HEK293 (cell line): ENCODE data around the gene MFSD2A.

ENCODE experiments used
- CTCF ChIA-PET: fragments of 350-600 bp; formaldehyde crosslinking; extraction: SDS; loops from one replicate; lab custom pipeline; 2021; ENCODE audit warnings: antibody characterized with exemption; lab: Yijun Ruan, JAX
- POLR2A ChIA-PET: fragments of 300-600 bp; formaldehyde crosslinking; extraction: SDS; loops from one replicate; lab custom pipeline; 2020; ENCODE audit warnings: antibody characterized with exemption, inconsistent platforms; lab: Yijun Ruan, JAX
- H3K27ac ChIP-seq: fragments of 200-500 bp; sonication (Bioruptor generic); 2 replicates; pipeline ENCODE4 v1.5.1; 2014; ENCODE audit warnings: low read depth, low read length, control low read depth, inconsistent platforms; ENCODE audit errors: extremely low read depth
- H3K36me3 ChIP-seq, 2 experiments: fragments of 200-500 bp in 1 of 2; sonication (Bioruptor generic) in 1 of 2; 1 replicate in 1 of 2; 2 replicates in 1 of 2; pipeline ENCODE4 v1.5.1; 2014 to 2017; ENCODE audit warnings: inconsistent platforms in 2 of 2, low read length in 2 of 2; ENCODE audit not compliant: control insufficient read depth in 2 of 2, insufficient read depth in 1 of 2
- H3K4me1 ChIP-seq: fragments of 200-500 bp; sonication (Bioruptor generic); 2 replicates; pipeline ENCODE4 v1.5.1; 2014; ENCODE audit warnings: mild to moderate bottlenecking, low read length, inconsistent platforms; ENCODE audit not compliant: control insufficient read depth, insufficient read depth
- H3K4me3 ChIP-seq: 2 replicates; pipeline ENCODE4 v1.5.1; 2011; ENCODE audit warnings: low read depth, mild to moderate bottlenecking, control low read depth, low read length, moderate library complexity
- H3K9me3 ChIP-seq: fragments of 200-500 bp; sonication (Bioruptor generic); 2 replicates; pipeline ENCODE4 v1.5.1; 2014; ENCODE audit warnings: low read depth, low read length, inconsistent platforms; ENCODE audit not compliant: control insufficient read depth, insufficient read depth
- ATF2 ChIP-seq: fragments of 450-650 bp; formaldehyde crosslinking; IDR thresholded peaks from 2 replicates; pipeline ENCODE4 v1.5.1; 2016; ENCODE audit warnings: missing biosample characterization, missing genetic modification characterization, low read depth
- BCL11A ChIP-seq: fragments of 450-650 bp; formaldehyde crosslinking; IDR thresholded peaks from 2 replicates; pipeline ENCODE4 v1.5.1; 2016; ENCODE audit warnings: low read depth, missing biosample characterization, missing genetic modification characterization
- GLIS2 ChIP-seq: fragments of 450-650 bp; formaldehyde crosslinking; IDR thresholded peaks from 2 replicates; pipeline ENCODE4 v1.5.1; 2016; ENCODE audit warnings: missing biosample characterization, missing genetic modification characterization
- HOXD13 ChIP-seq: sonication (generic); formaldehyde crosslinking; IDR thresholded peaks from 2 replicates; pipeline ENCODE4 v1.8.0; 2022; ENCODE audit warnings: missing genetic modification reagents, borderline replicate concordance
- KLF7 ChIP-seq: fragments of 450-650 bp; formaldehyde crosslinking; IDR thresholded peaks from 2 replicates; pipeline ENCODE4 v1.5.1; 2016; ENCODE audit warnings: missing biosample characterization, missing genetic modification characterization, borderline replicate concordance
- SCRT1 ChIP-seq: fragments of 450-650 bp; formaldehyde crosslinking; IDR thresholded peaks from 2 replicates; pipeline ENCODE4 v1.5.1; 2016; ENCODE audit warnings: missing biosample characterization, missing genetic modification characterization, borderline replicate concordance
- TCF7L2 ChIP-seq: IDR thresholded peaks from 2 replicates; pipeline ENCODE4 v1.6.1; 2011; ENCODE audit warnings: low read depth, mild to moderate bottlenecking, inconsistent platforms, low read length, moderate library complexity, borderline replicate concordance
- ZBTB10 ChIP-seq: fragments of 450-650 bp; formaldehyde crosslinking; IDR thresholded peaks from 2 replicates; pipeline ENCODE4 v1.5.1; 2016; ENCODE audit warnings: missing biosample characterization, missing genetic modification characterization
- ZBTB26 ChIP-seq: fragments of 450-650 bp; formaldehyde crosslinking; optimal IDR thresholded peaks from 2 replicates; pipeline ENCODE3; 2016; ENCODE audit warnings: missing biosample characterization, mild to moderate bottlenecking, missing genetic modification characterization
- ZFP69B ChIP-seq: fragments of 450-650 bp; formaldehyde crosslinking; IDR thresholded peaks from 2 replicates; pipeline ENCODE4 v1.5.1; 2016; ENCODE audit warnings: missing biosample characterization, missing genetic modification characterization
- ZNF140 ChIP-seq: fragments of 450-650 bp; formaldehyde crosslinking; IDR thresholded peaks from 2 replicates; pipeline ENCODE4 v1.5.1; 2016; ENCODE audit warnings: missing biosample characterization, missing genetic modification characterization
- ZNF18 ChIP-seq: fragments of 450-650 bp; formaldehyde crosslinking; IDR thresholded peaks from 2 replicates; pipeline ENCODE4 v1.5.1; 2016; ENCODE audit warnings: missing biosample characterization, missing genetic modification characterization
- ZNF214 ChIP-seq: fragments of 450-650 bp; formaldehyde crosslinking; IDR thresholded peaks from 2 replicates; pipeline ENCODE4 v1.5.1; 2017; ENCODE audit warnings: missing biosample characterization, mild to moderate bottlenecking, missing genetic modification characterization, borderline replicate concordance
- ZNF23 ChIP-seq: fragments of 450-650 bp; formaldehyde crosslinking; IDR thresholded peaks from 2 replicates; pipeline ENCODE4 v1.5.1; 2016; ENCODE audit warnings: missing biosample characterization, missing genetic modification characterization, borderline replicate concordance
- ZNF335 ChIP-seq: fragments of 450-650 bp; formaldehyde crosslinking; conservative IDR thresholded peaks from 2 replicates; pipeline ENCODE4 v1.5.1; 2016; ENCODE audit warnings: missing biosample characterization, missing genetic modification characterization
- ZNF404 ChIP-seq: fragments of 450-650 bp; formaldehyde crosslinking; IDR thresholded peaks from 2 replicates; pipeline ENCODE4 v1.5.1; 2017; ENCODE audit warnings: missing biosample characterization, missing genetic modification characterization
- ZNF518A ChIP-seq: fragments of 450-650 bp; formaldehyde crosslinking; conservative IDR thresholded peaks from 2 replicates; pipeline ENCODE4 v1.5.1; 2016; ENCODE audit warnings: low read depth, missing biosample characterization, missing genetic modification characterization
- ZNF529 ChIP-seq: fragments of 450-650 bp; formaldehyde crosslinking; IDR thresholded peaks from 2 replicates; pipeline ENCODE4 v1.5.1; 2017; ENCODE audit warnings: missing genetic modification characterization, missing biosample characterization; ENCODE audit not compliant: insufficient replicate concordance
- ZNF549 ChIP-seq: fragments of 450-650 bp; IDR thresholded peaks from 2 replicates; pipeline ENCODE4 v1.5.1; 2018; ENCODE audit warnings: missing biosample characterization, missing genetic modification characterization, mild to moderate bottlenecking, inconsistent platforms, moderate library complexity
- ZNF707 ChIP-seq: fragments of 450-650 bp; formaldehyde crosslinking; IDR thresholded peaks from 2 replicates; pipeline ENCODE4 v1.5.1; 2016; ENCODE audit warnings: missing biosample characterization, missing genetic modification characterization
- ZSCAN23 ChIP-seq: fragments of 450-650 bp; formaldehyde crosslinking; IDR thresholded peaks from 2 replicates; pipeline ENCODE4 v1.5.1; 2016; ENCODE audit warnings: missing biosample characterization, missing genetic modification characterization
- TF ChIP-seq, protein P1 (sequence below): IDR thresholded peaks from 2 replicates; pipeline ENCODE4 v1.6.1; 2011; ENCODE audit warnings: mild to moderate bottlenecking, low read depth, low read length, borderline replicate concordance

Gene MFSD2A

DNA sequence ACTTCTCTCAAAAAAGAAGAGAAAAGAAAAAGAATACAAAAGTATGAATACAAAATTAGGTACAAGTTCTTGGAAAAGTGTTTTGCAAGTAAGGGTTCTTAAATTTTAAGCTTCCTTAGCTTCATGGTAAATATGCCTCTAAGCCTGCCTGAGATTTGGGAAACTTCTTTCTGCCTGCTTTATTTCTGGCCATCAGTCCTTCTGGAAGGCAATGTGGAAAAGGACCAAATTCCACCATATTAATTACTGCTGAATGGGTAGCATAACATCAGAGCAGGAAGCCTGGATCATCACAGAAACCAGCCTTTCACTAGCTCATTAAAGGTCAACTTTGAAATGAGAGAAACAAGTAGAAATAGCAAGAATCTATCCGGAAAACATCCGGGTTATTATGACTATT is 46.5 kb downstream of the MFSD2A start (continued):
- TF ChIP-seq ZNF518A = no peak
- TF ChIP-seq TCF7L2 = no peak
- no peak for TF ChIP-seq ZFP69B
- TF ChIP-seq ZNF18 (tag by site-specific recombination) = no peak
- TF ChIP-seq ZBTB10 = no peak
- no peak for TF ChIP-seq ZNF335 (tag by site-specific recombination)
- no peak for TF ChIP-seq SCRT1
- TF ChIP-seq ZNF214 (tag by site-specific recombination) = no peak
- no peak for TF ChIP-seq GLIS2 (tag by site-specific recombination)
- TF ChIP-seq, all 188 proteins: peak for 0

DNA sequence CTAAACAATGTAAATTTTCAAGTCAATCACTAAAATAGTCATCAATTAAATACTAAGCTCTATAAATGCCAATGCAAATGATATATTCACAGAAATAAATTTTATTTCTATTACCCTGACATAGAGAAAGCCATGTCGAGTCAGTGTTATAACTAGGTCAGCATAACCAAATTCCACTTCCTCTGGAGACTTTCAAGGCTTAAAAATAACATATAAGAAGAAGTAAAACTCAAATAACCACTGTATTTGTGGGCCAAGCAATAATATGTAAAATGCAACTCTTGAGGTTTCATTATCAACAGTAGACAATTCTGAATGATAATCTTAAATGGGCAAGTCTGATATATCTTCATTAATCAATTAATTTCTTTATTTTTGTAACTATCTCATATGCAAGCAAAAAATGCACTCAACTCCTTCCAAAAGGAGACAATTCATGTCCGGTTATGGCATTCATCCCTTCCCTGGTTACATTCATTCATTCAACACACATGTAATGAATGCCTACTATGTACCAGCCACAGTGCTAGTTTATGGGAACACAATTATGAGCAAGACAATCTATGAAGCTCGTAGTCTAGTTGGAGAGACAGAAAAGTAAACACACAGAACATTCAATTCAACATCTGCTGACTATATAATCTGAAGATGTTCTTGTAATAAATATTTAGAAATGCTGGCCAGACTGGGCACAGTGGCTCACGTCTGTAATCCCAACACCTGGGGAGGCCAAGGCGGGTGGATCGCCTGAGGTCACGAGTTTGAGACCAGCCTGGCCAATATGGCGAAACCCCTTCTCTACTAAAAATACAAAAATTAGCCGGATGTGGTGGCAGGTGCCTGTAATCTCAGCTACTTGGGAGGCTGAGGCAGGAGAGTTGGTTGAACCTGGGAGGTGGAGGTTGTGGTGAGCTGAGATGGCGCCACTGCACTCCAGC is 48.5 kb downstream of the MFSD2A start:
- POLR2A ChIA-PET = interaction anchor here (0.5 kb wide), 1 partner anchor 477 kb away, joined by 3 read pairs; no protein-coding TSS in a partner anchor
- Histone ChIP-seq H3K9me3 (no peaks in the 10 kb centered on the region), H3K4me1 (no peaks in the 10 kb centered on the region), H3K4me3 (no peak overlapping the region), H3K36me3 (no peaks in the 10 kb centered on the region), H3K27ac (no peak overlapping the region)
- CTCF ChIA-PET = interaction anchor here (0.6 to 2.0 kb wide), 3 partner anchors 29 to 186 kb away, joined by 3 to 6 read pairs (median 4); no protein-coding TSS in a partner anchor
- TF ChIP-seq ZNF140 (tag by site-specific recombination) = no peak
- TF ChIP-seq, protein P1, sequence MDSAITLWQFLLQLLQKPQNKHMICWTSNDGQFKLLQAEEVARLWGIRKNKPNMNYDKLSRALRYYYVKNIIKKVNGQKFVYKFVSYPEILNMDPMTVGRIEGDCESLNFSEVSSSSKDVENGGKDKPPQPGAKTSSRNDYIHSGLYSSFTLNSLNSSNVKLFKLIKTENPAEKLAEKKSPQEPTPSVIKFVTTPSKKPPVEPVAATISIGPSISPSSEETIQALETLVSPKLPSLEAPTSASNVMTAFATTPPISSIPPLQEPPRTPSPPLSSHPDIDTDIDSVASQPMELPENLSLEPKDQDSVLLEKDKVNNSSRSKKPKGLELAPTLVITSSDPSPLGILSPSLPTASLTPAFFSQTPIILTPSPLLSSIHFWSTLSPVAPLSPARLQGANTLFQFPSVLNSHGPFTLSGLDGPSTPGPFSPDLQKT = no peak
- TF ChIP-seq BCL11A = no peak
- TF ChIP-seq ZNF404 = no peak
- TF ChIP-seq ZSCAN23 (tag by site-specific recombination) = no peak
- TF ChIP-seq KLF7 (tag by site-specific recombination) = no peak
- no peak for TF ChIP-seq ZNF23
- no peak for TF ChIP-seq ZBTB26 (tag by site-specific recombination)
- TF ChIP-seq ZNF529 (tag by site-specific recombination) = no peak
- no peak for TF ChIP-seq ZNF707 (tag by site-specific recombination)
- TF ChIP-seq ZNF549 (tag by site-specific recombination) = no peak
- TF ChIP-seq ATF2 (tag by site-specific recombination) = no peak
- no peak for TF ChIP-seq HOXD13 (CRISPR knock-in tag)
